Activated CD4-positive, alpha-beta T cell treated with anti-CD3 and anti-CD28 coated beads for 24 hours (primary cell): Measurements from ENCODE around the gene TGIF1.

Experiments used
- DNase-seq, 2 donors: peaks; one replicate each; pipeline ENCODE4 v3.0.0-alpha.2; 2020; ENCODE audit warnings: low read depth in 2 of 2

TGIF1 gene

GRCh38 chr18:3482258-3482657 lies 32.3 kb downstream of the TGIF1 start:
- no peak for DNase-seq

GRCh38 chr18:3485153-3486149 lies 35.5 kb downstream of the TGIF1 start:
- DNase-seq, result no peak

- no peak for DNase-seq
Observed at GRCh38 chr18:3486512-3486911, 36.5 kb downstream of the TGIF1 start.

GRCh38 chr18:3489462-3489861 lies 39.5 kb downstream of the TGIF1 start:
- DNase-seq, result no peak

- DNase-seq, result no peak
Observed at GRCh38 chr18:3491981-3492555, 42.1 kb downstream of the TGIF1 start.

GRCh38 chr18:3492721-3493120 lies 42.7 kb downstream of the TGIF1 start:
- DNase-seq, result no peak

GRCh38 chr18:3493501-3494244 lies 43.7 kb downstream of the TGIF1 start:
- DNase-seq, result no peak

GRCh38 chr18:3494245-3494526 lies 44.2 kb downstream of the TGIF1 start:
- no peak for DNase-seq

GRCh38 chr18:3494569-3494968 lies 44.6 kb downstream of the TGIF1 start:
- no peak for DNase-seq

GRCh38 chr18:3495691-3496430 lies 45.9 kb downstream of the TGIF1 start:
- DNase-seq, result no peak

GRCh38 chr18:3498698-3499471 lies 48.9 kb downstream of the TGIF1 start:
- DNase-seq, result peak in 1 of 2 donors; percentile 1

- no peak for DNase-seq
Observed at GRCh38 chr18:3499501-3499900, 49.5 kb downstream of the TGIF1 start.

GRCh38 chr18:3500016-3500415 lies 50.0 kb downstream of the TGIF1 start:
- no peak for DNase-seq

- DNase-seq, result no peak
Observed at GRCh38 chr18:3502650-3503049, 52.7 kb downstream of the TGIF1 start.

- no peak for DNase-seq
Observed at GRCh38 chr18:3504637-3505036, 54.7 kb downstream of the TGIF1 start.

GRCh38 chr18:3508576-3509549 lies 58.9 kb downstream of the TGIF1 start:
- no peak for DNase-seq
